IPS-18a (cell line): ENCODE data around the gene OR6S1.

Experiments used
- H3K27ac ChIP-seq: one replicate; pipeline ENCODE4 v1.5.1; 2013; ENCODE audit warnings: low read length
- H3K27me3 ChIP-seq: one replicate; pipeline ENCODE4 v1.6.1; 2013; ENCODE audit warnings: mild to moderate bottlenecking, low read length; ENCODE audit not compliant: control insufficient read depth, insufficient read depth
- H3K36me3 ChIP-seq: one replicate; pipeline ENCODE4 v1.6.1; 2013; ENCODE audit warnings: low read depth, low read length; ENCODE audit not compliant: control insufficient read depth
- H3K4me1 ChIP-seq: one replicate; pipeline ENCODE4 v1.6.1; 2013; ENCODE audit warnings: low read depth, low read length; ENCODE audit not compliant: control insufficient read depth
- H3K4me3 ChIP-seq: one replicate; pipeline ENCODE4 v1.5.1; 2013; ENCODE audit warnings: low read length
- H3K9ac ChIP-seq: one replicate; pipeline ENCODE4 v1.6.1; 2013; ENCODE audit warnings: mild to moderate bottlenecking, low read length, moderate library complexity
- H3K9me3 ChIP-seq: one replicate; pipeline ENCODE4 v1.6.1; 2013; ENCODE audit warnings: low read depth, low read length; ENCODE audit not compliant: control insufficient read depth

The OR6S1 gene

GRCh38 chr14:20641591-20641990 is at the start of gene OR6S1:
Gene OR6S1 (minus strand): TSS chr14:20641691. CDS start chr14:20641691, 0 bp downstream.
- Histone ChIP-seq H3K27ac (no peak within 1 kb of the TSS), H3K9me3 (no peaks in the 10 kb centered on the region), H3K27me3 (no peaks in the 10 kb centered on the region), H3K36me3 (no peaks in the 10 kb centered on the region), H3K4me3 (no peak within 1 kb of the TSS), H3K9ac (no peak within 1 kb of the TSS), H3K4me1 (no peaks in the 10 kb centered on the region)

- Histone ChIP-seq H3K4me3 (no peak overlapping the region), H3K27ac (no peak overlapping the region), H3K9me3 (no peaks in the 10 kb centered on the region), H3K4me1 (no peaks in the 10 kb centered on the region), H3K36me3 (no peaks in the 10 kb centered on the region), H3K27me3 (no peaks in the 10 kb centered on the region), H3K9ac (no peak overlapping the region)
These were observed 49.6 kb upstream of the OR6S1 start for GRCh38 chr14:20690848-20691640.

- H3K9me3 ChIP-seq: no peaks in the 10 kb centered on the region
- H3K4me1 ChIP-seq: peaks cover 3% of the 10 kb centered on the region
- peaks cover 8% of the 10 kb centered on the region for H3K27me3 ChIP-seq
- no peak within 1 kb of the TSS for H3K9ac ChIP-seq
- no peak within 1 kb of the TSS for H3K27ac ChIP-seq
- H3K36me3 ChIP-seq: no peaks in the 10 kb centered on the region
- no peak within 1 kb of the TSS for H3K4me3 ChIP-seq
These were observed 46.8 kb upstream of the OR6S1 start, which contains the start of gene ANG for GRCh38 chr14:20688167-20688839. Gene ANG (plus strand): TSS chr14:20688764. CDS start chr14:20693565, 4,801 bp downstream.

GRCh38 chr14:20687362-20688166 is 46.1 kb upstream of the OR6S1 start:
- Histone ChIP-seq H3K9ac (no peak overlapping the region), H3K36me3 (no peaks in the 10 kb centered on the region), H3K27me3 (peaks cover 8% of the 10 kb centered on the region), H3K9me3 (no peaks in the 10 kb centered on the region), H3K27ac (no peak overlapping the region), H3K4me3 (no peak overlapping the region), H3K4me1 (peaks cover 3% of the 10 kb centered on the region)

- H3K9me3 ChIP-seq: no peaks in the 10 kb centered on the region
- peaks cover 3% of the 10 kb centered on the region for H3K4me1 ChIP-seq
- H3K27me3 ChIP-seq: peaks cover 8% of the 10 kb centered on the region
- no peak overlapping the region for H3K4me3 ChIP-seq
- no peak overlapping the region for H3K27ac ChIP-seq
- H3K36me3 ChIP-seq: no peaks in the 10 kb centered on the region
- H3K9ac ChIP-seq: no peak overlapping the region
These were observed 45.1 kb upstream of the OR6S1 start for GRCh38 chr14:20686386-20687143.

GRCh38 chr14:20684662-20685456 is 43.4 kb upstream of the OR6S1 start:
- H3K27ac ChIP-seq: no peak overlapping the region
- peak overlapping the region; percentile 68 for H3K9ac ChIP-seq
- no peaks in the 10 kb centered on the region for H3K36me3 ChIP-seq
- H3K9me3 ChIP-seq: no peaks in the 10 kb centered on the region
- H3K27me3 ChIP-seq: peaks cover 8% of the 10 kb centered on the region
- peak overlapping the region; percentile 95 for H3K4me3 ChIP-seq
- peaks cover 14% of the 10 kb centered on the region for H3K4me1 ChIP-seq

GRCh38 chr14:20683891-20684661 is 42.6 kb upstream of the OR6S1 start, which contains the start of gene RNASE4:
Gene RNASE4 (plus strand): TSS chr14:20684560. CDS start chr14:20699372, 14,812 bp downstream.
- Histone ChIP-seq H3K4me1 (peaks cover 16% of the 10 kb centered on the region), H3K9me3 (no peaks in the 10 kb centered on the region), H3K27me3 (peaks cover 8% of the 10 kb centered on the region), H3K27ac (no peak within 1 kb of the TSS), H3K9ac (peak within 1 kb of the TSS; percentile 68), H3K4me3 (peak within 1 kb of the TSS; percentile 95), H3K36me3 (no peaks in the 10 kb centered on the region)

- H3K36me3 ChIP-seq: no peaks in the 10 kb centered on the region
- peak overlapping the region; percentile 95 for H3K4me3 ChIP-seq
- no peaks in the 10 kb centered on the region for H3K9me3 ChIP-seq
- peak overlapping the region; percentile 67 for H3K9ac ChIP-seq
- peak overlapping the region; percentile 67 for H3K27ac ChIP-seq
- peaks cover 8% of the 10 kb centered on the region for H3K27me3 ChIP-seq
- H3K4me1 ChIP-seq: peaks cover 16% of the 10 kb centered on the region
These were observed 41.8 kb upstream of the OR6S1 start for GRCh38 chr14:20683125-20683890.

- Histone ChIP-seq H3K9ac (peak overlapping the region; percentile 67), H3K4me3 (peak overlapping the region; percentile 95), H3K4me1 (peaks cover 16% of the 10 kb centered on the region), H3K27me3 (peaks cover 8% of the 10 kb centered on the region), H3K27ac (peak overlapping the region; percentile 67), H3K9me3 (no peaks in the 10 kb centered on the region), H3K36me3 (no peaks in the 10 kb centered on the region)
These were observed 41.1 kb upstream of the OR6S1 start for GRCh38 chr14:20682435-20683124.
